HG03196 (cell line): ENCODE results near the gene PGAP6.
"Not testable (repeated sequence)": the region's sequence is repeated elsewhere in the genome, so short reads cannot be mapped to it uniquely, and the experiment has no call there.

Source experiments
- ATAC-seq: cut with Tn5 transposase; IDR thresholded peaks from one replicate; pipeline ENCODE4 v1.9.1; 2021; ENCODE audit not compliant: unreplicated experiment

PGAP6 gene

GRCh38 chr16:381789-382717 is at the start of gene PGAP6:
Gene PGAP6, minus strand, starts transcription at chr16:381978. Its CDS starts 157 bp downstream, at chr16:381821.
- ATAC-seq = no peak

GRCh38 chr16:430904-431303 is 49.1 kb upstream of the PGAP6 start:
- ATAC-seq = no peak

GRCh38 chr16:427250-427649 is 45.5 kb upstream of the PGAP6 start:
- ATAC-seq = no peak

GRCh38 chr16:426906-427249 is 45.1 kb upstream of the PGAP6 start:
- ATAC-seq = no peak

GRCh38 chr16:426115-426905 is 44.5 kb upstream of the PGAP6 start:
- ATAC-seq = no peak

GRCh38 chr16:425740-426114 is 43.9 kb upstream of the PGAP6 start:
- ATAC-seq = peak; percentile 28

GRCh38 chr16:425082-425718 is 43.4 kb upstream of the PGAP6 start, which contains the start of gene RAB11FIP3:
Gene RAB11FIP3, plus strand, starts transcription at chr16:425649. Its CDS starts 358 bp downstream, at chr16:426007.
- ATAC-seq = peak; percentile 79

- no peak for ATAC-seq
Observed at GRCh38 chr16:424623-425081, 42.9 kb upstream of the PGAP6 start.

GRCh38 chr16:424033-424622 is 42.4 kb upstream of the PGAP6 start:
- no peak for ATAC-seq

- ATAC-seq = not testable (repeated sequence)
Observed at GRCh38 chr16:422179-422578, 40.4 kb upstream of the PGAP6 start.

GRCh38 chr16:415170-415498 is 33.4 kb upstream of the PGAP6 start:
- not testable (repeated sequence) for ATAC-seq

- no peak for ATAC-seq
Observed at GRCh38 chr16:414395-415169, 32.8 kb upstream of the PGAP6 start.

- no peak for ATAC-seq
Observed at GRCh38 chr16:411576-412265, 29.9 kb upstream of the PGAP6 start.

GRCh38 chr16:410516-411178 is 28.9 kb upstream of the PGAP6 start:
- ATAC-seq = no peak

- no peak for ATAC-seq
Observed at GRCh38 chr16:407253-407652, 25.5 kb upstream of the PGAP6 start.

GRCh38 chr16:405548-406506 is 24.0 kb upstream of the PGAP6 start:
- ATAC-seq = no peak

GRCh38 chr16:404971-405486 is 23.3 kb upstream of the PGAP6 start:
- no peak for ATAC-seq
